NCI-H146 (cell line): Measurements from ENCODE around the gene SERPINH1.

ENCODE experiments used
- DNase-seq: peaks from one replicate; lab custom pipeline; 2025; lab: John Stamatoyannopoulos, UW

Gene SERPINH1

DNA sequence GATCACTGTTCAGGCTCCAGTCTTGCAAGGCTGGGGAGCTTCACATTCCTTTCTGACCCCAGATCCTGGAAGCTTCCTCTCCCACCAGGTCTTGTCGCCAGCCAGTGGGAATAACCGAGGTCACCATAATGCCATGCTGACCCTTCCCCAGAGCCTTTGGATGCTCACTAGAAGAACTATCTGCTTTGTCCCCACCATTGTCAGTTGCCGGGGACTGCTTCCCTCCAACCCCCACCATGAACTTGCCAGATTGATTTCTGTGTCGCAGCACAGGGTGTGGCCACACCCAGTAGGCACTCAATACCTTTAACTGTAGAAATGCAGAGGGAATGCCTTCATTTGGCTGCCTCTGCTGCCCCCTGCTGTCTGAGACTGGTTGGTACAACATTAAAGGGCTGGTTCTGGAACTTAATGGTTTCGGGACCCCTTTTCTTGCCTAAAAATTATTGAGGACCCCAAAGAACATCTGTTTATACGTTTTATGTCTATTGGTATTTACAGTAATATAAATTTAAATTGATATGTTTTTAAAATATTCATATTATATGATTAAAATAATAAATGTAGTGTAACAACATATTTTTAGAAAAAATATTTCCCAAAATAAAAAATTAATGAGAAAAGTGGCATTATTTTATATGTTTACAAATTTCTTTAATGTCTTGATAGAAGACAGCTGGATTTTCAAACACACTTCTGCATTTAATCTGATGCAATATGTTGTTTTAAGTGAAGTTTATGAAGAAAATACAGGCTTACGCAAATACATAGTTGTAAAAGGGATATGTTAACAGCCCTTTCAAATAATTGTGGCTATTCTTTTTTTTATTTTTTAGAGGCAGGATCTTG is 29.6 kb upstream of the SERPINH1 start:
- DNase-seq, result peak; percentile 68

DNA sequence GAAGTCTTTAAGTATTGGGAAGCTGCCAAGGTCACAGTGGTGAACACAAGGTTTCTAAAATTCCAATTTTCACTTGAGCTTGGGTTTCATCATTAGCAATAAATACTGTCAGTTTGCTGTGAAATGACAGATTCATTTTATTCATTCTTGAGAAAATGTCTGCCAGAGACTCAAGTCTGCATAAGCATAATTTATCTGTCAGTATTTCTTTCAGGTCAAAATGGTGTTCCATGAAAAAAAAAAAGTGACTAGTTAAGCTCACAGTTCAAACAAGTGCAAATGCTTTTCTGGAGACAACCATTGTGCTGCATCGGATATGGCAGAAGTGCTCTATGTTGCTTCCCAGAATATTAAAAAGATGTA is 28.2 kb upstream of the SERPINH1 start:
- no peak for DNase-seq

DNA sequence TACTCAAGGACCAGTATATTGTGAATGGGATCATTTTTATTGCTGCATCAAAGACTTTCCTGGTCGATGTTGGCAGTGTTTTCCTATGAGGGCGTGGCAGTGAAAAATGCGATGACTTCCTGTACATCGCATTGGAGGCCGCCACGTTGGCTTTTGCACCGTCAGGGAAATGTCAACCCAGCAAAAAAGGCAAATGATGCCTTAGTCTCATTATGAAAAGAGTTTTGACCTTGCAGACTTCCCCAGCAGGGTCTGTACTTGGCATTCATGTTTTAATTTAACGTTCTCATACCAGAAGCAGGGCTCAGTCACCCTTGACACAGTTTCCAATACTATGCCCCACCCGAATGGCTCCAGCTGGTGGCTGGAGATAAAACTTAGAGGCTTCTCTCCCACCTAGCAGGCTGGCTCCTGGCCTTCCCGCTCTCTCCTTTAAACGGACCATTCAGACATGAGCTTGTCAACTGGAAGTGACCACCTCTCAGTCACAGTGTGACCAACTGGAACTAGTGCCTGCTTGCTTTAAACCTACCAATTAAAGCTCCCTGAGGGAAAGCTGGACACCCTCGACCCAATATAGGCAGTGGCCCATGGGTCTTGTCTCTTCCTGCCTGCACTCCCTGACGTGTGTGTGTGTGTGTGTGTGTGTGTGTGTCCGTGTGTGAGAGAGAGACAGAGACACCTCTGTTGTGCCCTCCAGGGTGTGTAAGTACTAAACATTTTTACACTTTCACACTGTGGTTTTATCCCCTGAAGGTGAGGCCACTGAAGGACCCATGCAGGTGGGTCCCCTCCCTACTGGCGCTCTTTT is 27.6 kb upstream of the SERPINH1 start:
- DNase-seq, result no peak

DNA sequence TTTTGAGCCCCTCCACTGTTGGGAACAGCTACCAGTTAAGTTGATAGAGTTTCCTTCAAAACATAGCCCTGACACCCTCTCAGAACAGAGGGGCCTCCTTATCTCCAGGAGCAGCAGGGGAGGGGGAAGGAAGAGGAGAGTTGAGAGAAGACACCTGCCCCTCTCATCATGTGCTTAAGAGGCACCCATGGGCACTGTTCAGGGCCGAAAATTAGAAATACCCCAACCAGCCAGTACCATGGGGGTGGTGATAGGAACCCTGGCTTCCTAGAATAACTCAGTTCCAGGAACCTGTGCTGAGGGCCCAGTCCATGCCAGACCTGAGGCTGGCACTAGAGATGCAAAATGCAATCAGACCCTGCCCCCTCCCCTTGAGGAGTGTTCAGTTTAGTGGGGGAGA is 27.0 kb upstream of the SERPINH1 start:
- no peak for DNase-seq

DNA sequence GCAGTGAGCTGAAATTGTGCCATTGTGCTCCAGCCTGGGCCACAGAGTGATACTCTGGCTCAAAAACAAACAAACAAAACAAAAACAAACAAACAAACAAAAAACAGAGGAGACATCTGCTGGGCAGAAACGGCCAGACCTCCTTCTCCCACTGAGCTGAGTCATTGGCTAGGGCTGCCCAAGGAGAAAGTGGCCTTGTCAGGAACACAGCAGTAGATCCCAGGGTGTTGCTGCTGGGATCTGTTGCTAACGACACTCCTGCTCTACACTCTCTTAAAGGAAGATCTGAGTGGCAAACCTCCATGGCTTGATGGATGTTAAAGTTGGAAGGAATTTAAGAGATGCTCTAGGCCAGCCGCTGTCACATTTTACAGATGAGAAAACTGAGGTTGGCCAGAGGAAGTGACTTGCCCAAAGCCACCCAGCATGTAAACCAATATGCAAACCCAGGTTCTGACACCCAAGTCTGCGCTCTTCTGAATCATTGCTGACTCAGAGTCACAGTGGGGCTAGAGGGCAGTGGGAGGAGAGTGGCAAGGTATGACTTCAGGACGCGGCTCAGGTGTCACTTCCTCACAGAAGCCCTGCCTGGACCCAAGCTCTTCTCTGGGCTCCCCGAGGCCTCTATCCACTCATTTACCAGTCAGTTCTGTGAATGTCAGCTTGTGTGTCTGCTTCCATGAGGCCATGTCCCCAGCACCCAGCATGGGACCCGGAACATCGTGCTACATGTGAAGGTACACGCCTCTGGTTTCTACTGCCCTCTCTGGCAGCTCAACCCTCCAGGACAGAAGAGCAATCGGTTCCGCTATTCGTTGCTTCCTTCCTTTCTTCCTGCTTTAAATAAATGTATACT is 25.0 kb upstream of the SERPINH1 start:
- no peak for DNase-seq

DNA sequence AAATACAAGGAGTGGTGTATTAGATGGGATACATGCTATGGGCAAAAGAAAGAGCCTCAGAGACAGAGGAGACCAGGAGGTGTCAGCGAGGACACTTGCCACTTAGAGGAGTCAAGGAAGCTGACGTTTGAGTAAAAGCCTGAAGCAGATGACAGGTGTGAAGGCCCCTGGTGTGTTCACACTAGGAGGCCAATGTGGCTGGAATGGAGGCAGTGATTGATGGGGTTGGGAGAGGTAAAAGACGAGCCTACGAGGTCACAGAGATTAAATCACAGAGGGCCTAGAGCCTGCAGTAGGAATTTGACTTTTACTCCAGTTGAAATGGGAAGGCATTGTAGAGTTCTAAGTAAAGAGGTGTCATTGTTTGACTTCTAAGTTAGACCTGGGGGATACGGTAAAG is 24.3 kb upstream of the SERPINH1 start:
- no peak for DNase-seq

DNA sequence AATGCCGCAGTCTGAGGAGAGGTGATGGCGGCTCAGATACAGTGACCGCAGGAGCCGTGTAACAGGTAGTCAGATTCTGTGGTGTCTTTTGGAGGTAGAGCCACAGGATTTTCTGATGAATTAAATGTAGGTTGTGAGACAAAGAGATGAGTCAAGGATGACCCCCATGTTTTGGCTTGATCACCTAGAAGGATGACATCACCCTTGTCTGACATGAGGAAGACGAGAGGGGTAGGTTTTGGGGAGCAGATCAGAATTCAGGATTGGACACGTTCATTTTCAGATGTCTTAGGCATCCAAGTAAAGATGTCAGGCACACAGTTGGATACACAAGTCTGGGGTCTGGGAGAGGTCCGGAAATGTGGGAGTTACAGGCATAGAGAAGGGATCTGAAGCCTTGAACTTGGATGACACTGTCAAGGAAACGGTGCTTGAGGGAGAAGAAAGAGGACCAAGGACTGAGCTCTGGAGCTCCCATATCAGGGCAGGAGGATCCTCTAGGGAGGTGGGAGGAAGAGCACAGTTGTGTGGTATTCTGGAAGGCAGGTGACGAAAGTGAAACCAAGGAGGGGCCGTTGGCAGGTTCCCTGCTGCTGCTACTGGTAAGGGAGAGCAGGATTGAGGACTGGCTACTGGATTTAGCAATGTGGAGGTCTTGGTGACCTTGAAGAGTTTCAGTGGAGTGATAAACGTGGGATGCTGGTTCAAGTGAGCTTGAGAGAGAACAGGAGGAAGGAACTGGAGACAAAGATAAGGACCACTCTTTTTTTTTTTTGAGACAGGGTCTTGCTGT is 23.7 kb upstream of the SERPINH1 start:
- DNase-seq, result no peak

DNA sequence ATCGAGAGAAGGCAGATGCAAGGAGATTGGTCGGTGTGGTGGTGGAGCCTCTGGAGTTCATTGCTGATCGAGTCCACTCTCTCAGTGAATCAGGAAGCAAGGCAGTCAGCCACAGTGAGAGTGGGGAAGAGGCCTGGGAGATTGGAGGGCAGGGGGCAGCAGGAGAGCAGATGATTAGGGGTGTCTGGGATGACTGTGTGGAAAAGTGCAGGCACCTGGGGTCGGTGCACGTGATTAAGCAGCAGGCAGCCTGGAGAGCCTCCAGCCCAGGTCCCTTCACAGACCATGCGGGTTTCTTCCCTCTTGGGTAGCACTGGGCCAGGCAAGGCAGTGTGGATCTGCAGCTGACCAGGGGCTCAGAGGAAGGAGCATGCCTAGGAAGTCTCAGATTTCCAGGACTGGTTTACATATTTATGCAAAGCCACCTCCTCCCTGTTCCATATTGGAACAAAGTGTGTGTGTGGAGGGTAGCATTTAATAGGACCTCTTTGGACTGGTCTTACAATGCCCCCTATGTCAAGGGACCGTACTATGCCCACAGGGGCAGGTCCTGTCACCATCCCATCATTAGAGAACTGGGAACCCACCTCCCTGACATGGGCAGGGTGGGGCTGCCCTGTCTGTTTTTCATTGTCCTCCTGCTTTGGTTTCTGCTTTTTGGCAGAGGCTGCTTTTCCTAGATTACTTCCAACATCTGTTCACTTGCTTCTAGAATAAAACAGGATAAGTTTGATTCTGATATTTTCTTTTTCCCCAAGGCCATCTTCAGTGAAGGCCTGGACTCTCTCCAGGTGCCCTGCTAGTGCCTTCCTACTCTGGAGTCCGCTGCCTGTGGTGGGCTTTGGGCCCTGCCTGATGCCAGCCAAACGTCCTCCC is 22.4 kb upstream of the SERPINH1 start:
- no peak for DNase-seq

DNA sequence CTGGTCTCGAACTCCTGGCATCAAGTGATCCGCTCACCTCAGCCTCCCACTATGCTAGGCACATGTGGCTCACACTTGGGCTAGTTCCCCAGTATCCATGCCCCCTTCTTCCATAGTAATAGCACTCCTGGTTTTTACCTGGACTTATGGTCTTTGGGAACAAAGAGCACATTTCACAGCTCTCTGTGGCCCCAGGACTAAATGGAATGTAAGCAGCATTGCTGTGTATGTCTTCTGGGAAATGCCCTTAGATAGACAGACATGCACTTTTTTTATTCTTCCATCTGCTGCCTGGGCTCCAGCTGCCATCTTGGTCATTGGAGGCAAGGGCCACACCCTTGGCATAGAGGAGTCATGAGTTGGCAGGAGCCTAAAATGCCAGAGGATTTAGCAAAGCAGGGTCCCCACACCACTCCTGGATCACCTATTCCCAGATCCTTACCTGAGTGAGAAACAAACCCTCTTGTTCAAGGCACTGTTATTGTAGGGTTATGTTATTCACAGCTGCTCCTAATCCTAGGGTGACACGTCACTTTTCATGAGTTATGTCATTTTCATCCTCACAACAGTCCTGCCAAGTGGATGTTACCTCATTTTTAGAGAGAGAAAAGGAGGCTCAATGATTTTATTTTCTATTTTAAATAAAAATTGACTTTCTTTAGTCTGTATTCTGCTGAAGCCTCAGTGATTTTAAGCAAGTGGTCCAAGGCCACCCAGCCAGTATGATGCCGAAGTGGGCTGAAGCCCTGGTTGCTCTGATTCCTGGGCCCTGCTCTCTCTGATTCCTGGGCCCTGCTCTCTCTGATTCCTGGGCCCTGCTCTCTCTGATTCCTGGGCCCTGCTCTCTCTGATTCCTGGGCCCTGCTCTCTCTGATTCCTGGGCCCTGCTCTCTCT is 20.6 kb upstream of the SERPINH1 start:
- no peak for DNase-seq

DNA sequence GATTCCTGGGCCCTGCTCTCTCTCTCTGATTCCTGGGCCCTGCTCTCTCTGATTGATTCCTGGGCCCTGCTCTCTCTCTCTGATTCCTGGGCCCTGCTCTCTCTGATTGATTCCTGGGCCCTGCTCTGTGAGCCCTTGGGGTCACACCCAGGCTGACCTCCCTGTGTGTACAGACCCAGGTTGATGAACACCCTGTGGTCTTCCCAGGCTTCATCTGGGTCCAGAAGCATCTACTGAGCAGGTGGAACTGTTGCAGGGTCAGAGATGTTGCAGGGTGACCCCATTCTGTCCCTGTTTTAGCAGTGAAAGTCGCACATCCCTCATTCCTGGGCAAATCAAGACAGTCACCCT is 20.0 kb upstream of the SERPINH1 start:
- DNase-seq, result no peak

DNA sequence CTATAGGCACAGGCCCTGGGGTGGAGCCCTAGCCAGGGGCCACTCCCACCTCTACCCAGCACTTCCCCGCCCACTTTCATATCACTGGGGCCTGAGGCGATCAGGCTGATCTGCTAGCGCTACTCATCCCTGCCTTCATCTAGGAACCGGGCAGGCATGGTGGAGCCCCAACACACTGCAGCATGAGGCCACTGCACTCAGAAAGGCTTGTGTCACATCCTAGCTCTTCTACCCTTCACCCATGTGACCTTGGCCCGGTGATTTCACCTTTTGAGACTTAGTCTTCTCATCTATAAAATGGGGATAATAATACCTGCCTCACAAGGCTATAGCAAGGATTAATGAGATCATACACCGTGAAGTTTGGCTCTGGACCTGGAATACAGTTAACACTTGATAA is 18.2 kb upstream of the SERPINH1 start:
- no peak for DNase-seq

DNA sequence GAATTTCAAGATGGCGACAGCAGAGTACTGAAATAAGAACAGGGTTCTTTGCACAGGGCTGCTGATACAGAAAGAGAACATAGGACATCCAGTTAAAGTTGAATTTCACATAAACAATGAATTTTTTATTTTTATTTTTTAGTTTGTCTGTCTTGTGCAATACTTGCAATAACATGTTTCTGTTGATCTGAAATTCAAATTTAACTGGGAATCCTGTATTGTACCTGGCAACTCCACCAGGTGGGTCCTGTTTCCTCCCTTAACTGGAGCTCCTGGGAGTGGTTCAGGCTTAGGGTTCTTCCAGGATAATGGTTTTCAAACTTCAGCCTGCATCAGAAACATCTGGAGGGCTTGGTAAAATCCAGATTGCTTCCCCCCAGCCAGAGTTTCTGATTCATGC is 14.9 kb upstream of the SERPINH1 start:
- DNase-seq, result no peak

DNA sequence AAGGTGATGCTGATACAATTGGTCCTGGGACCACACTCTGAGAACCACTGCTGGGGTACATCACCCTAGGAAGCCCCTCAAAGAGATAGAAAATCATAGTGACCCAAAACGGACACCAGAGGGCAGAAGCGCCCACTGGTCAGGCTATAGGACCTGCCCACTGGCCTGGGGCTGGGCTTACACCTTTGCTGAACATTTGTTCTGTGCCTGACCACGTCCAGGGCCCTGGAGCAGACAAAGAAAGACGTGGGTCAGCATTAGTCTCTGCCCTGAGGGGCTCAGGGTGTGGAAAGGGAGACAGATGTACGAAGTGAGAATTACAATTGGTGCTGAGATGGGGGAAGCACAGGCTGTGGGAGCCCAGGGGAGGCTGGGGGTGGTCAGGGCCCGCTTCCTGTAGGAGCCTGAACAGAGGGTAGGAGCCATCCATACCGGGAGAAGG is 14.4 kb upstream of the SERPINH1 start:
- DNase-seq, result peak; percentile 74

DNA sequence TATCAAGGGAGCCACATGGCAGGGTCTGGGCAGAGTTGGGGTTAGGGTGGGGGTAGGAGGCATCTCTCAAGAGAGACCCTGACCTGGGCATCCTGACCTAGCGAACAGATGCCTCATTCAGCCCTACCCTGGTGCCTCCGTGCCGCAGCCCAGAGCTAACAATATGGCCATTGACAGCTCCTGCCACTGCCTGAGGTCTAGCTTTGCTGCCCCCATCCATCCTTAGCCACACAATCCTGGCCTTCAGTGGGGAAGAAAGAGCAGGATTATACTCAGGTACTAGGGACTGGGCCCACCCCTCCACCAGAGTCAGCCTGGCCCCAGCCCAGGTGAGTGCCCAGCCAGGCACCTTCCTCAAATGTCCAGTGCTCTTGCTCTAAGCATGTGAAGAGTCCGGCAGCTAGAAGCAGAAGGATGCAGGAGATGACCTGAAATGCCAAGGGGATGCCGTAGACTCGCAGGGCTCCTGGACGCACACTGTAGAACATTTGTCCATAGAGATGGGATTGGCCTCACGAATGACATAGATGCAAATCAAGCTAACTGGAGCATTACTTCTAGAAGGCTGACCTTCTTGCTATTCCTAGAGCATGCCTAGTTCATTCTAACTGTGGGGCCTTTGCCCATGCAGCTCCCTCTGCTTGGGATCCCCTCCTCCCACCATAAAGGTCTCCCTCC is 13.3 kb upstream of the SERPINH1 start:
- DNase-seq, result no peak

DNA sequence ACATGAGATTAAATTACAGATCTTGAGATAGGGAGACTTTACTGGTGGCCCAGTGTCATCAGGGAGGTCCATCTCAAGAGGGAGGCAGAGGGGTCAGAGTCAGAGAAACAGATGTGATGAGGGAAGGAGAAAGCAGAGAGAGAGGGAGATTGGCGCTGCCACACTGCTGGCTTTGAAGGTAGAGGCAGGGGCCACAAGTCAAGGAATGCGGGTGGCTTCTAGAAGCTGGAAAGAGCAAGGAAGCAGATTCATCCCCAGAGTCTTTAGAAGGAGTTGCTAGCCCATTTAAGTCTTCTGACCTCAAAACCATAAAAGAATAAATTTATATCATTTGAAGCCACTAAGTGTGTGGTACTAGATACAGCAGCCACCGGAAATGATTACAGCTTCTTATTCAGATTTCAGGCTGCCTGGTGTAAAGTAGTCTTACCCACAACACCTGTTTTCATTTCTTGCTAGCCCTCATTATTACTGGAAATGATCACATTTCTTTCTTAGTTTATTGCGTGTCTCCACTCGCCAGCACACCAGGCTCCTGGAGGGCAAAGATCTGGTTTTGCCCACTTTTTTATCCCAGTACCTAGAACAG is 12.6 kb upstream of the SERPINH1 start:
- no peak for DNase-seq

DNA sequence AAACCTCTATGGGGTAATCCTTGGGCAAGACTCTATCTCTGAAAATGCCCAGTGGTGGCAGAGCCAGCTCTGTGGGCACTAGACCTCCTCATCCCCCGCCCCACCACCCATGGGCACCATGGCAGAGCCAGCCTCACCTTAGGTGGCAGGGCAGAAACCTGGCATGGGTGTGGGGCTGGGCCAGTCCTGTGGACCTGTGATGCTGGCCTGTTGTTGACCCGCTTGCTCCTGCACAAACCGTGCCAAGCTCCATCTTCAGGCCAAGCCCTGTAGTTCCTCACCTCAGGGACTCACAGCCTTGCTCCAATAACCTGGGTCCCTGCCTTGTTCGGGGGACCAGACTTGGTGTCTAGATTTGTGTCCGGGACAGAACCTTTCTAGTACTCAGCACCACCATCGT is 8.9 kb upstream of the SERPINH1 start:
- DNase-seq, result no peak

DNA sequence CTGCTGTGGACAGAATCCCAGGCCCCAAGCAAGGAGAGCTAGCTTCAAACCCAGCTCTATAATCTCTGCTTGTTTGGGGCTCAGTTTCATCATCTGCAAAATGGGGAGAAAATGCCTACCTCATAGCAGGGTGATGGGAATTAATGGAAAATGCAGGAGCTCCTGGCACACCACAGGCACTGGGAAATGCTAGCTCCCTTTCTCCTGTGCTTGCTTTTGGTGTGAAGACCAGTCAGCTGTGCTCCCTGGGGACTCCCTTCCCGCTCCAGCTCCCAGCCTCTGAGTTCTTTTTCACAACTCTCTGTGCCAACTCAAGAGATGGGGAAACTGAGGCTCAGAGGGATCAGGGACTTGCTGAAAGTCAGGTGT is 8.2 kb upstream of the SERPINH1 start:
- no peak for DNase-seq

DNA sequence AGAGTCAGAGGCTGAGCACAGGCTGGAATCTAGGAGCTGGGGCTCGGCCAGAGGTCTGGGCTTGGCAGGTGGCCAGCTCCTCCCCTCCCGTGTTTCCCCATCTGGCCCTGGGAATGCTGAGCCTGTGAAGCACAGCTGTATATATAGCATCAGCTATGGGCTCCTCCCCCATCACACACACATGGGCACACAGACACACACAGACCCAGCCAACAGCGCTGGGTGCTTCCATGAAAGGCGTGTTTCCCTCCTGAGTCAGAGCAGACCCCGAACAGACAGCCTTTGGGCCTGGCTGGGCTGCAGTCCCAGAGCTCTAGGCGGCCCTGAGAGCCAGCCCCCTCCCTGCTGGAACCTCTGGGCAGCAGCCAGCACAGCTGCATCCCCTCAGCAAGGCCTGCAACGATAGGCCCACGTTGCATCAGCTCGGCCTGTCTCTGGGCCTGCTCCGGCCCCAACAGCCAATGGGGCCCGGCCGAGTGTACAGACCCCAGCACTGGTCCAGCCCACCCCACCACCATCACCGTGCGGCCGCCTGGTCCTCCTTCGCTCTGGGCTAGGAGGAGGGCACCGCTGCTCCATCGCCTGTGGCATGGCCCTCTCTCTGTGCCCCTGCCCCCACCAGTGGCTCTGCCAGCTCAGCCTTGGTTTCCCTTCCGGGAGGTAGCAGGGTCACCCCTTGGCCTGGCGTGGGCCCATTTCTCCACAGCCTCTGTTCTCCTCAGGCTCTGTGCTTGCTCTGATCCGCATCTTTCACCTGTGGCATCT is 7.6 kb upstream of the SERPINH1 start:
- no peak for DNase-seq
